Stimulated activated CD4-positive, alpha-beta T cell treated with anti-CD3 and anti-CD28 coated beads, Interleukin-2, amount 100 ng/mL, for 4 hours (primary cell): ENCODE measurements around the gene RAPGEF1.
"Not testable (repeated sequence)": the region's sequence is repeated elsewhere in the genome, so short reads cannot be mapped to it uniquely, and the experiment has no call there.

Experiments used
- DNase-seq: peaks from one replicate; pipeline ENCODE4 v3.0.0-alpha.2; 2020; ENCODE audit warnings: low read depth

Gene RAPGEF1

DNA sequence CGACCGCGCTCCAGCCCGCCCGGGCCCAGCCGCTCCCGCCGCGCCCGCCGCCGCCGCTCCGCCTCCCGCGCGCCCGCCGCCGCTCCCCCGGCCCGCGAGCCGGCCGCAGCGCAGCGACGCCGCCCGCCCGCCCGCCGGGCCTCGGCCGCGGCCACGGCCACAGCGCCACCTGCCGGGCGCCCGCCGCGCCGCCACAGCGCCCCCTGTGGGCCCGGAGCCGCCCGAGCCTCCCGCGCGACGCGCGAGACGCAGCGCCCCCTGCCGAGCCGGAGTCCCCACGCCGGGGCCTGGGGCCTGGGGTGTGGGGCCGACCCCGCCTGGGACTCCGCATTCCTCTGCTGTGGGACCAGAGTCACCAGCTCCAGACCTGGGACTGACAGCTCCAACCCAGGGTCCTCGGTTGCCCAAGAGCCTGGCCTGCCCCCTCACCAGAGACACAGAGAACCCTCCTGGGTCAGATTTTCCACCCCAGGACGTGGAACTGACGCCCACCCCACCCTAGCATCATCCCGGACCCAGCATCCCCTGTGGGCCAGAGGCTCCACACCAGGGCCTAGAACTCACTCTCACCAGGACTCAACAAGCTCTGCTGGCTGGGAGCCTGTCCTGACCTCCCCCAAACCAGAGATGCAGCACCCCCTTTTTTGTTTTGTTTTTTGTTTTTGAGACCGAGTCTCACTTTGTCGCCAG is at the start of gene RAPGEF1:
Gene RAPGEF1 (minus strand): TSS at position 118 of the 690 bp plus-strand sequence. CDS start 246 bp downstream, outside the sequence.
- DNase-seq: peak; percentile 73

GRCh38 chr9:131788851-131789250 is 49.0 kb upstream of the RAPGEF1 start:
- DNase-seq: no peak

- no peak for DNase-seq
Measured at GRCh38 chr9:131787838-131788237, 48.0 kb upstream of the RAPGEF1 start.

GRCh38 chr9:131784748-131785501 is 45.0 kb upstream of the RAPGEF1 start:
- no peak for DNase-seq

GRCh38 chr9:131781069-131781468 is 41.2 kb upstream of the RAPGEF1 start:
- DNase-seq: no peak

DNA sequence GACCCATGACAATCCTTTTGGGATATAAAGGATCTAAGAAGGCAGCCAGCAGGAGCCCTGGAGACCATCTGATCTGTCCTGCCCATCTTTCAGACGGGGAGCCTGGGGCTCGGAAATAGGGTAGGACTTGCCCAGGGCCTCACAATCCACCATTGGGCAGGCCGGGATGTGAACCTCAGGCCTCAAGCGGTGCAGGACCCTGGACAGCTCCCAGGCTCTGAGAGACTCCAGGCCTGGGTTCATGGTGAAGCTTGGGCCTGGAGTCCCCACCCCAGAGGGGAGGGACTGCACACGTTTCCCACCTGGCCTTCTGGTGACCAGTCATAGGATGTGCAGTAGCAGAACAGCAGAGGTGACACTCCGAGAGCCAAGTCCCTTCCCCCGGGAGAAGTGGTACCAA is 36.6 kb upstream of the RAPGEF1 start:
- no peak for DNase-seq

DNA sequence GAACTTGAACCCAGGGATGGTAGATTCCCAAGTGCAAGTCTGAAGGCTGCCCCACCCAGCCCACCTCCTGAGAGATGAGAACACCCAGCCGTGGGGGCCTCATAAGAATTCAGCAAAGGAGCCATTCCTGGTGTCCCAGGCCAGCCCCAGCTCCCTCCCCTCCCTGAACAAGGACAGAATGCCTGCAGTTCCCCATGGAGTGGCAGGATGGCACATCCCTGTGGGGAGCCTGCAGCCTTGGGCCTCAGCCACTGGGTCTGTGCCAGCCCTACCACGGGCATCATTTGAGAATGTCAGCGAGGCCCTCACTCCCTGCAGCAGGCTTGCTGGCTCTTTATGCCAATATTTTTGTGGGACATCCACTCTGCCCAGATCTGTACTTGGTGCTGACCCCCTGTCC is 36.2 kb upstream of the RAPGEF1 start:
- DNase-seq: no peak

- no peak for DNase-seq
Measured at GRCh38 chr9:131774636-131775035, 34.8 kb upstream of the RAPGEF1 start.

DNA sequence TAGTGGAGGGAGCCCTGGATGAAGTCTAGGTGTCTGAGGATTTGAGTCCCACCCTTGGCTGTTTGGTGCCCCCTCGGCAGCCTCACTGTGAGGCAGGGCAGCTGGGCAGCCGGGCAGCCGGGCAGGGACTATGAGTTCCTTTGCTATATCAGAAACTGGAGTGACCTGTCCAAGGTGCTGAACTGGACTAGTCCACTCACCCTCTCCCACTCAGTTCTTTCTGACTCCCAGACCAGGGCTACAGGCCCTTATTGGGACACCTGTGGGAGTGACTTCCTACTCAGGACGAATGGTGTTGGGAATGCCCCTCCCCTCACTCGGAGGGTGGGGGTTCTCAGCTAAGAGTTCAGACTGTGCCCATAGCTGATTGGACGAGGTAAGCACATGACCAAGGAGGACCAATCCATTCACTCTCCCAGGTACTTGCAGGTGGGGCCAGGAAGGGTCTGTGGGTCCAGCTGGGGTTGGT is 34.1 kb upstream of the RAPGEF1 start:
- no peak for DNase-seq

DNA sequence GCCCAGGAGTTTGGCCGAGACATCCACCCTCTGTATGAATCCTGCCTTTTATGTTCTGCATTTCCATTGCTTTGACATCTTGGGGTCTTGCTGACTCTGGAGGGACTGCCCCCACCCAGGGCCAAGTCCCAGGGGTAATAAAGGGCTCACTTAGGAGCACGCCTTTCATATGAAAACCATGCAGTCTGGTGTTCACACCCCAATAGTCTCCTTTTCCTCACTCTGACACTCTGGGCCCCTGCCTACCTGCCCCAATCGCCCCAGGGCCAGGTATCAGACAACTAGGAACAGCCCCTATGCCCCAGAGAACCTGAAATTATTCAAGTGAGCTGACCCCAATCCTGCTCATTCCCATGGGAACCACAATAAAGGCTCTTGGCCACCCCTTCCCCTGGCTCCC is 33.1 kb upstream of the RAPGEF1 start:
- no peak for DNase-seq

DNA sequence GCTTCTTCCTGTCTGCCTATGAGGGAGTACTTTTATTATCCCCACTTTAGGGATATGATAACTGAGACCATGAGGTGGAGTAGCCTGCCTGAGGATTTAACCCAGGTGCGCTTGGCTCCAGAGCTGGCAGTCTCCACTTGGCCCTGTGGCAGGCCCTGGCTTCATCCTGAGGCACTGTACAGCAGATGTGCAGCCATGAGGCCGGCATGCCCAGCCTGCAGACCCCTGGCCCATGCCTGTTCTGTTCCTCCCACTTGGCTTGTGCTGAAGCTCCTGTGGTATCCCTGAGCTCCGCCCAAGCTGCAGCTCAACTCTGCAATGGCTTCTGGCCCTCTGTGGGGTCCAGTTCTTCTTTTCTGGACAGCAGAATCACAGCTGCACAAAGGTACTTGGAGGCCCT is 31.8 kb upstream of the RAPGEF1 start:
- DNase-seq: no peak

DNA sequence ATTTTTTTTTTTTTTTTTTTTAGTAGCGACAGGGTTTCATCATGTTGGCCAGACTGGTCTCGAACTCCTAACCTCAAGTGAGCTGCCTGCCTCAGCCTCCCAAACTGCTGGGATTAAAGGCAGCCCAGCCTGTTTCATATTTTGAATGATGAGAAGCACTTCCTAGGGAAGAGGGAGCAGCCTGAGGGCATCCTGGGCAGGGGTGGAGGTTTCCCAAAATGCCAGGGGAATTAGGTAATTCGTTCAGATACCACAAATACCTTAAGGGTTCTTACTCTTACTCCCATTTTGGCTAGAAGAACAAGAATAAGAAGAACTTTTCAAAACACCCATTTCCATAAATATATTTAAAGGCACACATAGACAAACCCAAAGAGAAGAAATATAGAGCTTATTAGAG is 29.5 kb upstream of the RAPGEF1 start:
- DNase-seq: no peak

DNA sequence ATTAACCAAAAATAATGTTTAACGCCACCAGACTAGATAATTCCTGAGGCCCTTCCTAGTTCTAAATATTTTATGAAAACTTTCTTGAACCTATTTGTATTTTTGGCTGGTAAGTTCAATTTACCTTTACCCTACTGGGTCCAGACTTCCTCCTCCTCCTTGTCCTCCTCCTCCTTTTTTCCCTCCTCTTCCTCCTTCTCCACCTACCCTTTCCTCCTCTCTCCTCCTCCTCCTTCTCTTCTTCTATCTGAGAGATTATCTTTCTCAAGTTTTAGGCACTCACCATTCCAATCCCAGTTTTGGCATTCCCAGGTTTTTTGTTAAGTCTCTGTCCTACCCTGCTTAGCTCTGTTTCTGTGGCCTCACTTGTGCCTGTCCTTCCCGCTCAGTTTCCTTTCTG is 24.7 kb upstream of the RAPGEF1 start:
- DNase-seq: no peak

- peak; percentile 66 for DNase-seq
Measured at GRCh38 chr9:131762356-131762932, 22.6 kb upstream of the RAPGEF1 start.

DNA sequence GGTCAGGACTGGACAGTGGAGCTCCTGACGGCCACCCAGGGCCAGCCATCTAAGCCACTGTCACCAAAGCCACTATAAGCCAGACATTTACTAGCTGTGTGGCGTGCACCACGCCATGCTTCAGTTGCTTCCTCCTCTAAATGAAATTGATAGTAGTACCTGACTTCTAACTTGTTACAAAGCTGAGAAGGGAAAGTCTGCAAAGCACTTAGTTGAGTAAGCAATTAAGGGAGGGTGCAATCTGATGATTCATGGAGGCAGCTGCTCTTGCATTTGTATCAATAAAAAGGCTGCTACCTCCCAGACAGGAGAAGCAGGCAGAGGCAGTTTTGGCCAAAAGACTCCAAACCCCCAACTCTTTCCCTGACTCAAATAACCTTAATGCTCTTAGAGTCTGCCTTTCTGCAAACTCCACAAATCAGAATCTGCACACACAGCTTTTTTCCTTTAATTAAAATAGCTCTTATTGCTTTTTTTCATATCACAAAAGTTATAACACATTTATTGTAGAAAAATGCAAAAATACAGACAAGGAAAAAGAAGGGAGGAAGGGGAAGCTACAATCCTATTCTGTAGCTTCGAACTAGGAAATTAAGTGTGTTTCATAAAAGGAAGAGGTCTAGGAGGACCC is 19.3 kb upstream of the RAPGEF1 start:
- no peak for DNase-seq

- DNase-seq: no peak
Measured at GRCh38 chr9:131757549-131757948, 17.7 kb upstream of the RAPGEF1 start.

- DNase-seq: peak; percentile 79
Measured at GRCh38 chr9:131755541-131756198, 15.8 kb upstream of the RAPGEF1 start.

DNA sequence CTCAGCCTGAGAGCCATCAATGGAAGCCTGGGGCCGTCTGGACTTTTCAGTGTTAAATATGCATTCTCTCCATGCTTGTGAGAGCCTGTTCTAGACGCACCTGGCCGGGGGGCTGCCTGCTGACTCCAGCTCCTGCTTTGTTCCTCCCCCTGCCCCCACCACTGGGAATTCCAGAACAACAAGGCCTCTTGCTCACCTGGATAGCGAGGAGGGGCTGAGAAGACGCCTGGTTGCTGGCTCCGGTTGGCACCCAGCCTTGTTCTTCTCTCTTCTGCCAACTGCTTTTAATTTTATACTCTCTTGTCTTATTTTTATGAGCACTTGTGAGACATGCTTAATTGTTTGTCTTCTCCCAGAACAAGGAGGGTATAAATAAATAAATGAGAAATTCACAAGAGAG is 15.0 kb upstream of the RAPGEF1 start:
- DNase-seq: no peak

DNA sequence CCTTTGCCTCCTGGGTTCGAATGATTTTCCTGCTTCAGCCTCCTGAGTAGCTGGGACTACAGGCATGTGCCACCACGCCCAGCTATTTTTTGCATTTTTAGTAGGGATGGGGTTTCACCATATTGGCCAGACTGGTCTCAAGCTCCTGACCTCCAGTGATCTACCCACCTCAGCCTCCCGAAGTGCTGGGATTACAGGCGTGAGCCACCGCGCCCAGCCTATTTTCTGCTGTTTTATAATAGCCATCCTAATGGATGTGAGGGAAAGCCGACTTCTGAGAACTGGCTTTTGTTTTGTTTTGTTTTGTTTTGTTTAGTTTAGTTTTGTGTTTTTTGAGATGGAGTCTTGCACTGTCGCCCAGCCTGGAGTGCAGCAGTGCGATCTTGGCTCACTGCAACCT is 13.9 kb upstream of the RAPGEF1 start:
- DNase-seq: not testable (repeated sequence)

DNA sequence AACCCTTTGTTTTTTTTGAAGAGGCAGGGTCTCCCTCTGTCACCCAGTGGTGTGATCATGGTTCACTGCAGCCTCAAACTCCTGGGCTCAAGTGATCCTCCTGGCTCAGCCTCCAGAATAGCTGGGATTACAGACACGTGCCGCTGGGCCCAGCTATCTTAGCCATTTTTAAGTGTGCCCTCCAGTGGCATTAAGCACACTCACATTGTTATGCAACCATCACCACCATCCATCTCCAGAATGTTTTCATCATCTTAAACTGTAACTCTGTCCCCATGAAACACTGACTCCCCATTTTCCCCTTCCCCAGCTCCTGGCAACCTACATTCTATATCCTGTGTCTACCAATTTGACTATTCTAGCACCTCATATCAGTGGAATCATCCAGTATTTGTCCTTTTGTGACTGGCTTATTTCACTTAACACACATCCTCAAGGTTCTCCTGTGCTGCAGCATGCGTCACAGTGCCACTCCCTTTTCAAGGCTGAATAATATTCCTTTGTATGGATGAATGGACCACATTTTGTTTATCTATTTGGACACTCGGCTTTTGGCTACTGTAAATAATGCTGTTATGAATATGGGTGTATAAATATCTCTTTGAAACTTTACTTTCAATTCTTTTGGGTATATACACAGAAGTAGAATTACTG is 12.5 kb upstream of the RAPGEF1 start:
- DNase-seq: no peak

DNA sequence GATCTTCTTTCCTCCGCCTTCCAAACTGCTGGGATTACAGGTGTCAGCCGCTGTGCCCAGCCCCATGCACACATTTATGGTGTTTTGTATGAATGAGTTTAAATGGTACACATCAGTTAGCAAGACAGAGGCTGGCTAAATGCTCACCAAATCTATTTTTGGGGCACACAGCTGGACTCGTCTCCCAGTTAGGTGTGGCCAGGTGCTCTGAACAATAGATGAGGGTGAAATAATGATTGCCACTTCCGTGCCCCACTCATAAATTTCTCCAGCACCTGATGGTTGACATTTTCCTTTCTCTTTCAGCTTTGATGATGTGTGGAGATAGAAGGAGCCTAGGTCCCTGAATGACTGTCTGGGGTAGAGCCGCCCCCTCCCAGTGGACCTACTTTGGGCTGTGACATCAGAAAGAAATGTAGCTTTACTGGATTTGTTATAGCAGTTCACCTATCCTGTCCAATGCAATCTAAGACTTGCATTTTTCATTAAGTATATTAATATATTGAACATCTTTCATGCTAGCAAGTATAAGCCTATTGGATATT is 8.6 kb upstream of the RAPGEF1 start:
- no peak for DNase-seq
